Activated naive CD4-positive, alpha-beta T cell treated with anti-CD3 and anti-CD28 coated beads, Interleukin-2, amount 50 U/mL, for 24 hours (primary cell): Measurements from ENCODE around the gene PARD3B.

ENCODE experiments used
- H3K27ac Mint-ChIP-seq: one replicate; pipeline ENCODE4 v1.8.0; 2021; ENCODE audit warnings: mild to moderate bottlenecking, mixed read lengths
- H3K27me3 Mint-ChIP-seq: one replicate; pipeline ENCODE4 v1.8.0; 2021; ENCODE audit warnings: mixed read lengths
- H3K36me3 Mint-ChIP-seq: one replicate; pipeline ENCODE4 v1.8.0; 2021; ENCODE audit warnings: mixed read lengths
- H3K4me1 Mint-ChIP-seq: one replicate; pipeline ENCODE4 v1.8.0; 2021; ENCODE audit warnings: mixed read lengths
- H3K4me3 Mint-ChIP-seq: one replicate; pipeline ENCODE4 v1.8.0; 2021; ENCODE audit warnings: mild to moderate bottlenecking, mixed read lengths
- H3K9me3 Mint-ChIP-seq: one replicate; pipeline ENCODE4 v1.8.0; 2021; ENCODE audit warnings: mixed read lengths

PARD3B gene

GRCh38 chr2:205259121-205259520 lies 713.8 kb downstream of the PARD3B start:
- H3K4me3 Mint-ChIP-seq, result no peak overlapping the region
- H3K36me3 Mint-ChIP-seq, result no peaks in the 10 kb centered on the region
- H3K27me3 Mint-ChIP-seq, result no peaks in the 10 kb centered on the region

GRCh38 chr2:205261516-205262020 lies 716.3 kb downstream of the PARD3B start:
- no peaks in the 10 kb centered on the region for H3K27me3 Mint-ChIP-seq
- H3K9me3 Mint-ChIP-seq, result peaks cover 6% of the 10 kb centered on the region
- H3K36me3 Mint-ChIP-seq, result no peaks in the 10 kb centered on the region
- H3K27ac Mint-ChIP-seq, result no peak overlapping the region
- no peaks in the 10 kb centered on the region for H3K4me1 Mint-ChIP-seq
- H3K4me3 Mint-ChIP-seq, result no peak overlapping the region

More at GRCh38 chr2:205259121-205259520, 713.8 kb downstream of the PARD3B start:
- no peaks in the 10 kb centered on the region for H3K4me1 Mint-ChIP-seq
- H3K27ac Mint-ChIP-seq, result no peak overlapping the region
- peaks cover 10% of the 10 kb centered on the region for H3K9me3 Mint-ChIP-seq

GRCh38 chr2:205267323-205267722 lies 722.0 kb downstream of the PARD3B start:
- Mint-ChIP-seq H3K36me3 (no peaks in the 10 kb centered on the region), H3K4me1 (no peaks in the 10 kb centered on the region), H3K4me3 (no peak overlapping the region), H3K27ac (no peak overlapping the region), H3K9me3 (peaks cover 6% of the 10 kb centered on the region), H3K27me3 (no peaks in the 10 kb centered on the region)

- Mint-ChIP-seq H3K27ac (no peak overlapping the region), H3K4me1 (no peaks in the 10 kb centered on the region), H3K36me3 (no peaks in the 10 kb centered on the region), H3K4me3 (no peak overlapping the region), H3K27me3 (no peaks in the 10 kb centered on the region), H3K9me3 (no peaks in the 10 kb centered on the region)
Measured at GRCh38 chr2:205270689-205271088, 725.4 kb downstream of the PARD3B start.

- no peak overlapping the region for H3K4me3 Mint-ChIP-seq
- H3K27ac Mint-ChIP-seq, result no peak overlapping the region
- no peaks in the 10 kb centered on the region for H3K27me3 Mint-ChIP-seq
- no peaks in the 10 kb centered on the region for H3K4me1 Mint-ChIP-seq
- H3K9me3 Mint-ChIP-seq, result peaks cover 8% of the 10 kb centered on the region
- H3K36me3 Mint-ChIP-seq, result peaks cover 4% of the 10 kb centered on the region
Measured at GRCh38 chr2:205273148-205273547, 727.9 kb downstream of the PARD3B start.

GRCh38 chr2:205273627-205274026 lies 728.4 kb downstream of the PARD3B start:
- Mint-ChIP-seq H3K27me3 (no peaks in the 10 kb centered on the region), H3K4me3 (no peak overlapping the region), H3K9me3 (peaks cover 9% of the 10 kb centered on the region), H3K36me3 (peaks cover 5% of the 10 kb centered on the region), H3K27ac (no peak overlapping the region), H3K4me1 (no peaks in the 10 kb centered on the region)

- Mint-ChIP-seq H3K9me3 (peaks cover 9% of the 10 kb centered on the region), H3K27me3 (no peaks in the 10 kb centered on the region), H3K36me3 (peaks cover 5% of the 10 kb centered on the region), H3K27ac (no peak overlapping the region), H3K4me3 (no peak overlapping the region), H3K4me1 (no peaks in the 10 kb centered on the region)
Measured at GRCh38 chr2:205274801-205275200, 729.5 kb downstream of the PARD3B start.

- Mint-ChIP-seq H3K27ac (no peak overlapping the region), H3K4me3 (no peak overlapping the region), H3K36me3 (peaks cover 5% of the 10 kb centered on the region), H3K4me1 (no peaks in the 10 kb centered on the region), H3K27me3 (no peaks in the 10 kb centered on the region), H3K9me3 (peaks cover 9% of the 10 kb centered on the region)
Measured at GRCh38 chr2:205276116-205276777, 731.0 kb downstream of the PARD3B start.

GRCh38 chr2:205280596-205281236 lies 735.4 kb downstream of the PARD3B start:
- Mint-ChIP-seq H3K9me3 (peaks cover 9% of the 10 kb centered on the region), H3K27me3 (no peaks in the 10 kb centered on the region), H3K27ac (no peak overlapping the region), H3K36me3 (peaks cover 5% of the 10 kb centered on the region), H3K4me3 (no peak overlapping the region), H3K4me1 (peaks cover 5% of the 10 kb centered on the region)

GRCh38 chr2:205283736-205284270 lies 738.5 kb downstream of the PARD3B start:
- H3K4me1 Mint-ChIP-seq, result peaks cover 5% of the 10 kb centered on the region
- no peak overlapping the region for H3K27ac Mint-ChIP-seq
- no peak overlapping the region for H3K4me3 Mint-ChIP-seq
- no peaks in the 10 kb centered on the region for H3K36me3 Mint-ChIP-seq
- no peaks in the 10 kb centered on the region for H3K27me3 Mint-ChIP-seq
- H3K9me3 Mint-ChIP-seq, result no peaks in the 10 kb centered on the region

GRCh38 chr2:205284334-205284733 lies 739.1 kb downstream of the PARD3B start:
- no peak overlapping the region for H3K4me3 Mint-ChIP-seq
- H3K27me3 Mint-ChIP-seq, result no peaks in the 10 kb centered on the region
- no peaks in the 10 kb centered on the region for H3K36me3 Mint-ChIP-seq
- no peaks in the 10 kb centered on the region for H3K9me3 Mint-ChIP-seq
- no peak overlapping the region for H3K27ac Mint-ChIP-seq
- peaks cover 5% of the 10 kb centered on the region for H3K4me1 Mint-ChIP-seq

GRCh38 chr2:205287316-205287715 lies 742.0 kb downstream of the PARD3B start:
- Mint-ChIP-seq H3K36me3 (peaks cover 4% of the 10 kb centered on the region), H3K27me3 (no peaks in the 10 kb centered on the region), H3K4me1 (peaks cover under 1% of the 10 kb centered on the region), H3K4me3 (no peak overlapping the region), H3K9me3 (no peaks in the 10 kb centered on the region), H3K27ac (no peak overlapping the region)

GRCh38 chr2:205288686-205289085 lies 743.4 kb downstream of the PARD3B start:
- no peak overlapping the region for H3K27ac Mint-ChIP-seq
- H3K36me3 Mint-ChIP-seq, result peaks cover 4% of the 10 kb centered on the region
- H3K4me1 Mint-ChIP-seq, result no peaks in the 10 kb centered on the region
- no peaks in the 10 kb centered on the region for H3K27me3 Mint-ChIP-seq
- H3K4me3 Mint-ChIP-seq, result no peak overlapping the region
- no peaks in the 10 kb centered on the region for H3K9me3 Mint-ChIP-seq

GRCh38 chr2:205290299-205290698 lies 745.0 kb downstream of the PARD3B start:
- Mint-ChIP-seq H3K36me3 (peaks cover 4% of the 10 kb centered on the region), H3K4me3 (no peak overlapping the region), H3K27me3 (no peaks in the 10 kb centered on the region), H3K27ac (no peak overlapping the region), H3K4me1 (no peaks in the 10 kb centered on the region), H3K9me3 (no peaks in the 10 kb centered on the region)

- Mint-ChIP-seq H3K9me3 (no peaks in the 10 kb centered on the region), H3K27me3 (no peaks in the 10 kb centered on the region), H3K4me1 (no peaks in the 10 kb centered on the region), H3K4me3 (no peak overlapping the region), H3K27ac (no peak overlapping the region), H3K36me3 (peaks cover 4% of the 10 kb centered on the region)
Measured at GRCh38 chr2:205292665-205293295, 747.5 kb downstream of the PARD3B start.

- Mint-ChIP-seq H3K27me3 (no peaks in the 10 kb centered on the region), H3K36me3 (peaks cover 4% of the 10 kb centered on the region), H3K4me3 (no peak overlapping the region), H3K9me3 (no peaks in the 10 kb centered on the region), H3K27ac (no peak overlapping the region), H3K4me1 (no peaks in the 10 kb centered on the region)
Measured at GRCh38 chr2:205293559-205293958, 748.3 kb downstream of the PARD3B start.
